Gastroesophageal sphincter (tissue), 4 donors: Measurements from ENCODE around the gene CACNA1C. TPM values are rescaled to one million over a fixed set of nuclear protein-coding genes. Genes with fewer than 3 reads are reported as not detected.

Source experiments
- ATAC-seq: fragments of 150-250 bp; one replicate; pipeline ENCODE4 v1.9.1; 2016; ENCODE audit warnings: mild to moderate bottlenecking, moderate library complexity
- H3K27ac ChIP-seq, 4 donors: fragments of 200-600 bp; sonication (generic) in 3 of 4; 1 replicate in 3 of 4; 2 replicates in 1 of 4; pipeline ENCODE4 v1.5.1; 2016 to 2019
- H3K27me3 ChIP-seq: fragments of 200-600 bp; sonication (generic); one replicate; pipeline ENCODE4 v1.5.1; 2019
- H3K36me3 ChIP-seq, 2 donors: fragments of 200-600 bp; sonication (generic); one replicate each; pipeline ENCODE4 v1.5.1; 2019; ENCODE audit warnings: control low read depth in 1 of 2
- H3K4me1 ChIP-seq, 3 donors: fragments of 200-600 bp; sonication (generic); 1 replicate in 2 of 3; 2 replicates in 1 of 3; pipeline ENCODE4 v1.5.1; 2016 to 2019; ENCODE audit warnings: control low read depth in 2 of 3
- H3K4me3 ChIP-seq, 2 donors: fragments of 200-600 bp; sonication (generic); one replicate each; pipeline ENCODE4 v1.5.1; 2019; ENCODE audit warnings: mild to moderate bottlenecking in 1 of 2, moderate library complexity in 1 of 2
- H3K9me3 ChIP-seq, 3 donors: fragments of 200-600 bp; sonication (generic); one replicate each; pipeline ENCODE4 v1.5.1; 2017 to 2019; ENCODE audit warnings: control low read depth in 2 of 3
- CTCF ChIP-seq, 4 experiments: fragments of 200-600 bp in 2 of 4; fragments of 450-650 bp in 2 of 4; sonication (generic) in 1 of 4; IDR thresholded peaks; one replicate each; pipeline ENCODE4 v1.5.1; 2017 to 2019; ENCODE audit warnings: antibody characterized with exemption in 4 of 4, mild to moderate bottlenecking in 2 of 4, moderate library complexity in 2 of 4
- EP300 ChIP-seq: sonication (generic); formaldehyde crosslinking; IDR thresholded peaks from one replicate; pipeline ENCODE4 v1.6.1; 2017; ENCODE audit warnings: antibody characterized with exemption, mild to moderate bottlenecking
- POLR2A ChIP-seq, 2 donors: fragments of 450-650 bp; IDR thresholded peaks; one replicate each; pipeline ENCODE4 v1.6.1; 2017; ENCODE audit warnings: antibody characterized with exemption in 2 of 2, mild to moderate bottlenecking in 2 of 2, moderate library complexity in 1 of 2
- POLR2AphosphoS5 ChIP-seq: sonication (generic); formaldehyde crosslinking; IDR thresholded peaks from one replicate; pipeline ENCODE4 v1.6.1; 2017; ENCODE audit warnings: antibody characterized with exemption
- WGBS, 2 donors: methylation state at CpG; one replicate each; pipeline ENCODE4 v1.1.5; 2018; ENCODE audit warnings: low coverage in 1 of 2; 5-methylcytosine and 5-hydroxymethylcytosine counted together
- total RNA-seq, 4 donors: library from RNA; depleted of rRNA; stranded (reverse); fragments of >200 nt; gene quantifications; one replicate each; pipeline ENCODE4 v1.1.0, GENCODE V29; 2016

CACNA1C gene
- total RNA-seq, 4 donors from 2014 or later, result 22.9 to 96.2 (median 41.4) TPM

GRCh38 chr12:2282318-2282717 is 229.5 kb downstream of the CACNA1C start:
- TF ChIP-seq CTCF (IDR thresholded peaks at IDR 0.05) (no peak), EP300 (no peak), POLR2A (IDR thresholded peaks at IDR 0.05) (no peak), POLR2AphosphoS5 (no peak)
- no peak overlapping the region for H3K4me3 ChIP-seq
- WGBS, 2 donors, result 67 to 92% methylated on average over 3 to 4 of the region's 6 CpGs
- no peak for ATAC-seq
- no peaks in the 10 kb centered on the region for H3K36me3 ChIP-seq
- H3K27me3 ChIP-seq, result no peaks in the 10 kb centered on the region
- H3K27ac ChIP-seq, result peak overlapping the region in 2 of 4 donors; percentile 3 to 79
- no peaks in the 10 kb centered on the region for H3K9me3 ChIP-seq
- peaks cover 10 to 54% (median 31%) of the 10 kb centered on the region in 3 donors for H3K4me1 ChIP-seq

GRCh38 chr12:2283480-2283879 is 230.7 kb downstream of the CACNA1C start:
- H3K4me1 ChIP-seq, result peaks cover 10 to 65% (median 41%) of the 10 kb centered on the region in 3 donors
- H3K9me3 ChIP-seq, result no peaks in the 10 kb centered on the region
- H3K4me3 ChIP-seq, result no peak overlapping the region
- no peaks in the 10 kb centered on the region for H3K36me3 ChIP-seq
- H3K27ac ChIP-seq, result peak overlapping the region in 3 of 4 donors; percentile 67 to 82 (median 79)
- WGBS, 2 donors, result 34 to 76% methylated on average over 3 to 5 of the region's 6 CpGs
- TF ChIP-seq EP300, result no peak
- no peak for TF ChIP-seq CTCF (IDR thresholded peaks at IDR 0.05)
- TF ChIP-seq POLR2A (IDR thresholded peaks at IDR 0.05), result no peak
- TF ChIP-seq POLR2AphosphoS5, result no peak
- H3K27me3 ChIP-seq, result no peaks in the 10 kb centered on the region
- ATAC-seq, result no peak

GRCh38 chr12:2283916-2284315 is 231.1 kb downstream of the CACNA1C start:
- peaks cover 10 to 70% (median 41%) of the 10 kb centered on the region in 3 donors for H3K4me1 ChIP-seq
- H3K36me3 ChIP-seq, result no peaks in the 10 kb centered on the region
- no peaks in the 10 kb centered on the region for H3K9me3 ChIP-seq
- no peaks in the 10 kb centered on the region for H3K27me3 ChIP-seq
- no peak for ATAC-seq
- peak overlapping the region in 3 of 4 donors; percentile 67 to 82 (median 79) for H3K27ac ChIP-seq
- H3K4me3 ChIP-seq, result no peak overlapping the region
- 10 to 16% methylated on average over 8 to 10 of the region's 10 CpGs for WGBS, 2 donors
- TF ChIP-seq EP300, result no peak
- TF ChIP-seq CTCF (IDR thresholded peaks at IDR 0.05), result no peak
- peak; percentile 7 for TF ChIP-seq POLR2AphosphoS5
- no peak for TF ChIP-seq POLR2A (IDR thresholded peaks at IDR 0.05)

GRCh38 chr12:2284321-2284813 is 231.6 kb downstream of the CACNA1C start:
- WGBS, 2 donors, result 22 to 32% methylated on average over 6 to 10 of the region's 10 CpGs
- Histone ChIP-seq H3K4me3 (no peak overlapping the region), H3K9me3 (no peaks in the 10 kb centered on the region), H3K36me3 (no peaks in the 10 kb centered on the region), H3K4me1 (peaks cover 10 to 74% (median 41%) of the 10 kb centered on the region in 3 donors), H3K27ac (peak overlapping the region in 3 of 4 donors; percentile 79 to 82 (median 82)), H3K27me3 (no peaks in the 10 kb centered on the region)
- ATAC-seq, result no peak
- TF ChIP-seq POLR2A (IDR thresholded peaks at IDR 0.05) (no peak), POLR2AphosphoS5 (peak; percentile 9)

GRCh38 chr12:2284857-2285256 is 232.1 kb downstream of the CACNA1C start:
- peak overlapping the region in 3 of 4 donors; percentile 79 to 82 (median 82) for H3K27ac ChIP-seq
- no peaks in the 10 kb centered on the region for H3K27me3 ChIP-seq
- no peaks in the 10 kb centered on the region for H3K36me3 ChIP-seq
- H3K4me3 ChIP-seq, result no peak overlapping the region
- 41% methylated on average over 7 of the region's 8 CpGs; no CpG with 5 or more reads in 1 of the 2 donors for WGBS, 2 donors
- peak; percentile 11 to 70 (median 58) for TF ChIP-seq CTCF (IDR thresholded peaks at IDR 0.05)
- TF ChIP-seq POLR2A (IDR thresholded peaks at IDR 0.05), result no peak
- TF ChIP-seq EP300, result no peak
- ATAC-seq, result peak; percentile 61
- no peaks in the 10 kb centered on the region for H3K9me3 ChIP-seq
- H3K4me1 ChIP-seq, result peaks cover 10 to 79% (median 41%) of the 10 kb centered on the region in 3 donors
